ENCODE data around the gene ARHGAP28.
"Not testable (repeated sequence)": the region's sequence is repeated elsewhere in the genome, so short reads cannot be mapped to it uniquely, and the experiment has no call there.

The ARHGAP28 gene

DNA sequence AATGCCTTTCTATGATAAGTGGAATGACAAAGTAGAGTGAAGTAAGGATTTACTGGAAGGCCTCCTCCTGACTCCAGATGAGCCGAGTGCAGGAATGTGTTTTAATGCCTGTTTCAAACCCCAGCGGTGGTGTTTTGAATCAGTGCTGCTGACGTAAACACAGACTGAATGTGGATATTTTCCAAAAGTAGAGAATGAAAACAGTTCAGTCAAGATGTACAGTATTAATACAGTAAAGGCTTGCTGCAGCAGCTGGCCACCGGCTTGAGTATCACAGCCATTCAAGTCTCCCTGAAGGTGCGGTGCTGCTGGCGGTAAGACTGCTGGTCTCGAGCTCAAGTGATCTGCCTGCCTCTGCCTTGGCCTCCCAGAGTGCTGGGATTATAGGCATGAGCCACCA is 46.7 kb downstream of the ARHGAP28 start:
- DNase-seq (ENCODE audit: low read depth): no peak

DNA sequence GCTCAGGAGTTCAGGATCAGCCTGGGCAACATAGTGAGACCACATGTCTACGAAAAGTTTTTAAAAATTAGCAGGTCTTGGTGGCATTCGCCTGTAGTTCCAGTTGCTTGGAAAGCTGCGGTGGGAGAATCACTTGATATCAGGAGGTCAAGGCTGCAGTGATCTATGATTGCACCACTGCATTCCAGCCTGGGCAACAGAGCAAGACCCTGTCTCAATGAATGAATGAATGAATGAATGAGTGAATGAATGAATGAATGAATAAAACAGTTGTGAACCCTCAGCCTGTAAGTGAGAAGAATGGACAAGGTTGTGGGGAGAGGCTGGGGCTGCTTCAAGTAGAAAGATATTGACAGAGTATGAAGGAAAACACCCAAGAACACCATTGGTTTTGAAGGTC is 48.0 kb downstream of the ARHGAP28 start:
- DNase-seq (ENCODE audit: low read depth): no peak

DNA sequence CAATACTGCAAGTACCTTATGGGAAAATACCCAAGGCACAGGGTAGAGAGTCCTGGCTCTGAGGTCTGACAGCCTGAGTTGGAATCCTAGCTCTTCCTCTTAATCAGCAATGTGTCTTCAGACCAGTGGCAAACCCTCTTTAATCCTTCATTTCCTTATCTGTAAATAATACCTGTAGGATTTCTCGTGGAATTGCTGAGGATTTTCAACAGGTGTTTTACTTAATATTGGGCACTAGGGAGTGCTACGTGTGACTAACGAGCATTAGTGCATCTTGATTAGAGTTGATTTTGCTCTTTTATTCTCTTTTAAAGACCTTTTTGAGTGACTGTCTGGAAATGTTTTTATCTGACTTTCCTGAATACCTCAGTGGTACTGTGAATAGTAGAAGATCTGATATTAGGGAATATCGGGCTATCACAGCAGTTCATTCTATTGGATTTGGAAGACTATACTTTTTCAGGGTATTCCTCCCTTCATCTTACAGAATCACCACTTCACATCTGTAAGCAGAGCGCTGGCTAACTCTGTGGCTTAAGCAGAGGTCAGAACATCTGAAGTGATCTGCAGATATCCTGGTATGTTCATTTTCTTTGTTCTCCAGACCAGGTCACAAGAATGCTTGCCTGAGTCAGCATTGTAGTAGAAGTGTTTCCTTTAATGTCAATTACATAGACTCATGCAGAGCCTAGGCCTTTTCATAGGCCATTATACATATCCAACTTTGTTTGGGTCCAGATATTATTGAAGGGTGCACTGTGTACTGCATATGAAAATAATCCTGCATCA is 49.1 kb downstream of the ARHGAP28 start:
- no peak for DNase-seq (ENCODE audit: low read depth)

DNA sequence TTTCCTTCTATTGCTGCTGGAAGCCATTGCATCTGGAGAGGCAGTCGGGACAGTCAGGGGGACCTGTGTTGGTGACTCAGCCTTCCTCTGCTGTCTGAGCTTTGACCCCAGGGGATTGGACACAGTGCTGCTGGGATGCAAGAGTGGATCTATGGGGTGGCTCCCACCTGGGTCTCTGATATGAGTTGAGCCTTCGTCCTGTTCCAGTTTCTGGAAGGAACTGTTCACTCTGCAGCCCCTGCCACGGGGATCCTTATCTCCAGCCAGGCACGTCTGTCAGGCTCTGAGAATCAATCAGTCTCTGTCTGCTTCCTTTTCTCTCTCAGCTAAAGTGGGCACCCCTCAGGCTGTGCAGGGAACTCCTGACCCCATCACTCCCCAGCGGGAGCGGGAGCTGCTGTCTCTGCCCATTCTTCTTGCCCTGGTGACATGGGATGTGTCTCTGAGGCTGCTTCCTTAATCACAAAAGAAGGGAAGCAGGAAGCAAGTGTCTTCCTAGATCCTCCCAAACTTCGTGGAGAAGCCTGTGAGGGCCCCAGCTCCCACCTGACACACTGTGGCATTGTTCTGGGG is 51.7 kb downstream of the ARHGAP28 start:
- DNase-seq (ENCODE audit: low read depth): no peak

DNA sequence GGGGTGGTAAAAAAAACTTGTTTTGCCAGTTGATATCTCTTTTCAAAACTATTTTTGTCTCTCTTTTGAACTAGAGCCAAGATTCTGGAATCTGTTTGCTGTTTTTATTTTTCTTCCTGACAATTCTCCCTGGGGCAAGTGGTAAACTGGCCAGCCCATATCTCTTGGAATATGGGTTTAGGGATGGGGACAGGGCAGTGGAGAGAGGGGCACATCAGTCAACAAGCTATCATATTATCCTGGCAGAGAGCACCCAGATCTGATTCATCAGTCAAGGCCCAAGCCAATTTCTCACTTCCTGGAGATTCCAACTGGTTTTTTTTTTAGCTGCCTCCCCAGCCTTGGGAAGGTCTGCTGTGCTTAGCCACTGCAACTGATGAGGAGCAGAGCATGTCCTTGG is 52.3 kb downstream of the ARHGAP28 start:
- DNase-seq (ENCODE audit: low read depth): no peak

DNA sequence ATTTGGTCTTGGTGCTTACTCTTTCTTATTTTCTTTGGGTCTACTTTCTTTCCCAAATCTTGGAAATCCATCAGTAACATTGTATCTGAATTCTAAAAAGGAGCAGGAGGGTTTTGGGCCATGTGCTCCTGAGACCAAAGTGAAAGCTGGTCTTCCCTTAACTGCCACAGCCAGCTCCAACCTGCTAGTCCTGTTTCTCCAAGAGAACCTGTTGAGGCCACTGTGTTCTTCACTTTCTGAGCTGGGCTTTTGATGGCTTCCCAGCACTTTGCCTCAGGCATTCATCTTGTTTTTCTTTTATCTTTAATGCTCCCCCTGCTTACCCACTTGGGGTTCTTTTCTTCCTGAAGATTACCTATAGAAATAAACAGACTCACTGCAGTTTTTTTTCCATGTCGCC is 53.3 kb downstream of the ARHGAP28 start:
- no peak for DNase-seq (ENCODE audit: low read depth)

DNA sequence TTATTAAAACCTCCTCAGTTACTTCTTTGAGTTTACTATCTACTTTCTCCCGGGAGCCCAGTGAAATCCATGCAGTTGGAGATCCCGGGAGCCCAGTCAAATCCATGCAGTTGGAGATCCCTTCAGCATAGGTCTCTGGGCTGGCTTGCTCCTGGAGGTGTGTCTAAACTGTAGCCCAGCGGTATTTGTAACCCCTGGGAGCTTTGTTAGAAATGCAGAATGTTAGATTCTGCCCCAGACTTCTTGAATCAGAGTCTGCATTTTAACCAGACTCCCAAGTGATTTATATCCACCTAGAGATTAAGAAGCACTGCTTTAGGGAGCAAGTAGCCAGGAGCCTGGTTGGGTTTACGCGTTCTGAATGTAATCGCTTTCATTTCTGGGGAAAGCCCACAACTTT is 54.5 kb downstream of the ARHGAP28 start:
- no peak for DNase-seq (ENCODE audit: low read depth)

DNA sequence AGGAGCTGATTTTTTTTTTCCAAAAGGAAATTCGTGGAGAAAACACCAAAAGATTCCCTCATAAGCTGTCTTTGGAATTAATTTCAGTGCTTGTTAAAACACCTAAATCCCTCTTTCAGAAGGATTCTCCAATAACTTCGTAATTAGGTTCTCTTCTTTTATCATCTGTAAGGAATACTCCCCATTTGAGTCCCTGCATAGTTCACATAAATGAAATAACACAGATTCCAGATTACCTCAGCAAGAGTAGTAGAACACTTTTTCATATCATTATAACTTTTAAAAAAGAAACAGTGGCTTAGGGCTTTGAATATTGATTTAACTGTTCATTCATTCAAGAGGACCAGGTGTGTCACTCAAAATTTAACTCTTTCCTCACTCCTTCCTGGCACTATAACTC is 55.5 kb downstream of the ARHGAP28 start:
- no peak for DNase-seq (ENCODE audit: low read depth)

DNA sequence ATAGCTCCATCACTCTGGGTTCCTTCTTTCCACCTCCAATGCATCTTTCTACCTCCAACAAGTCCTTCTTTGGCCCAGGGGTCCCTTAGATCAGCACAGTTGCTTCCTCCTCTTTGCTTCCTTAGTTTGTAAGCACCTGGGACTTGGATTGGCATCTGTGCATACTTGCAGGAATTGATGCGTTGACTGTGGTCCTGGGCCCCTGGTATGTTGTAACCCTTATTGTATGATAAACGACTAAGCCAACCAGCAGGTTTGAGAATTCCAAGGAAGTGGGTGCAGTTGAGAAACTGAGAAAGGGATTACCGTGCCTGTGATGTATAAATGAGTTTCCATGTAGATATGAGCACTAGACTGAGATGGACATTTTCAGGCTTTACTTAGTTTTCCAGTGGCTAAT is 55.9 kb downstream of the ARHGAP28 start:
- no peak for DNase-seq (ENCODE audit: low read depth)

DNA sequence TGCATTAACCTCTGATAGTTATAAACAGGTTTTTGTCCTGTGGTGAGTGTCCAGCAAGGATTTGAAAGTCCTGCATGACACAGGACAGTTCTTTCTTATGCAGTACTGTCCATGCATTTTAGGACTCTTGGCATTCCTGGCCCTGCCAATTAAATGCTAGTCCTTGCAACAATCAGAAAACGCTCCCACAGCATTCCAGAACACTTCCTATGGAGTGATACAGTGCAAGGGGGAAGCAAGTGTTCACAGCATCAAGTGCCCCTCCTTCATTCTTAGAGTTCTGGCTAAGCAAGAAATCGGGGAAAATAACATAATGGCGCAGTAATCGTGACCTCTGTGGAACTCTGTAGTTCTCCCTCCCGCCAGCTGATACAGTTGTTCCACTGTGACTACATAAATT is 62.9 kb downstream of the ARHGAP28 start:
- DNase-seq (ENCODE audit: low read depth): no peak

DNA sequence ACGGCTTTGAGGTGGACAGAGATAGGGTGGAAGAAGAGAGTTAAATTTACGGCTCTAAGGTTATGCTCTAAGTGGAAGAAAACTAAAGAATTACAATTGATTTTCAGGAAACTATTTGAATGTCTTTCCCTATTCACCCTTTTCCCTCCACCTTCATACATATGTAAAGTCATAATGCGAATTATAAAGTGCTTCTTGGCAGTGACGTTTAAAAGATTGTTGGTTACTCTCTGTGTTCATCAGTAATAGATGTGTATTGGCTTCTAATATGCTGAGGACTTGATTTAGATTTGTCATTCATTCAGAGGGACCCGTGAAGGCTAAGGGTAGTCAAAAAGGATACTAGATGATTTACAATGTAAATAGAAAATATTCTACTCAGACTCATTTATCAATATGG is 63.9 kb downstream of the ARHGAP28 start:
- DNase-seq (ENCODE audit: low read depth): no peak

DNA sequence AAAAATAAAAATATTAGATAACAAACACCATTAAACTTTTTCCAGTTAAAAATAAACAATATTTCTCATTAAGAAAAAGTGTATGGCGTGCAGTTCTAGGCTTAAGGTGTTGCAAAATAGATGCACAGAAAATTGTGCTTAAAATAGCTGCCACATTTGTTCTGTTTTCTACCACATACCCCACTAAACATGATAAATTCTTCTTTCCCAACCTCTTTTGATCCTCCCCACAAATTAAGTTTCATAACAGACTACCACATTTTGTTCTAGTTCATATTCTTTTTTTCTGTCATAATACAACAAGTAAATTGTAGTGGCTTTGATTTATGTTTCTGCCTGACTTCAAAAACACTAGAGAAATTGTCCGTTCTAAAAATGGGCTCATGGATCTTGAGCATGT is 64.5 kb downstream of the ARHGAP28 start:
- DNase-seq (ENCODE audit: low read depth): no peak

DNA sequence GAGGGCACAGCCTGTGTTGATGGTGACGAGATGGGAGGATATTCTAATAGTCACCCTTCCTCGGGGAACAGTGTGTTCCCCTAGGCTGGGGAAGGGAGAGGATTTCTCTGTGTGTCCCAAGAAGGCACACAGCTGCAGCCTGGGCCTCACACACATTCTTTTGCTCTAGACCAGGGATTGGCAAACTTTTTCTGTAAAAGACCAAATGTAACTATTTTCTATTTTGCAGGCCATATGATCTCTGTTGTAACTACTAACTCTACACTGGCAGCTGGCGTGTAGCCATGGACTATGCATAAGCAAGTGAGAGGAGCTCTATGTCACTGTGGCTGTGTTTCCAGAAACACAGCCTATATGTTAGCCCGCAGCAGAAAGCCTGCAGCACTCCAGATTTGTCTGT is 65.8 kb downstream of the ARHGAP28 start:
- DNase-seq (ENCODE audit: low read depth): no peak

DNA sequence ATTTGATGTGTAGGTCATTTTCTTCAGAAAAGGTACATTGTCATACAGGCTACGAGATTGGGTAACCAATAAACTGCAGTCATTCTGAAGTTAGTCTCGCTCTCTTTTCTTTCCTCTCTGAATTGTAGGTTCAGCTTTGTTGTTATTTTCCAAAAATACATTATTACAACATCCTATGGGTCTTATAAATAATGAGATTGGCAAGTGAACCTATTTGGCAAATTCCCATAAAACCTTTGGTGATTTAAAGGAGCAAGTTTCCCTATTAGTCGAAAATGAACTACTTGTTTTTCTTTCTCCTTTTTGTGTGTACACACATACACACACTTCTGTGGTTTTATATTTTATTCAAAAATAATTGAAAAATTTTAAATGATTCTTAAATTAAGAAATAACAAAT is 67.0 kb downstream of the ARHGAP28 start:
- DNase-seq (ENCODE audit: low read depth): no peak

DNA sequence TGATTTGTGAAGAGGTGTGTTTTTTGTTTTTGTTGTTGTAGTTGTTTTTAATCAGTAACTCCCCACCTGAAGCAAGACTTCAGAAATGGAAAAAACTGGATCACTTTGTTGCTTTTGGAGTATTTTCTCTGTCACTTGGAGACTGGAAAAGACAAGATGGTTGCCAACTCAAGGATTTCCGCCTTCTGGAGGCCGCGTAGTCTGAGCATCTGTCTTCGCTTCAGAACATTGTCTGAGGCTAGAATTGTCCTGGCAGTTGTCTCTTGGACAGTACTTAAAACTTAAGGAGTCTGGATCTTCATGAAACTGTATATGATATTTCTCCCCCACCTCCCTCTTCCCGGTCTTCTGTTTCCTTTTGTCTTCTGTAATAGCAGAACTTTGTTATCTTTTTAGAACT is 67.7 kb downstream of the ARHGAP28 start:
- no peak for DNase-seq (ENCODE audit: low read depth)

DNA sequence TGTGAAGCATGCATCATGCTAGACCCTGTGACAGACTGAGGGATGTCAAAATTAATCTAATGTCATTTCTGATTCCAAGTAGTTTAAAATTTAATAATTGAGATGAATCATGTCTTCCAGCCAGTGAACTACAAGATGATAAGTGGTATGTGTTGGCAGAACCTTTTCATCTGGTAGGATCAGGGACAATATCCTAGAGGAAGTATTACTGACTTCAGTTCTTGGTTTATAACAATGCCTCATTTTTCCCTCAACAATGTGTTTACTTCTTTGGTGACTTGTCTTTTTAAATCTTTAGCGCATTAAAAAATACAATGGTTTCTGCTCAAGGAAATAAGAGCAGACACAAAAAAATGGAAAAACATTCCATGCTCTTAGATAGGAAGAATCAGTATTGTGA is 69.4 kb downstream of the ARHGAP28 start:
- DNase-seq (ENCODE audit: low read depth): no peak

DNA sequence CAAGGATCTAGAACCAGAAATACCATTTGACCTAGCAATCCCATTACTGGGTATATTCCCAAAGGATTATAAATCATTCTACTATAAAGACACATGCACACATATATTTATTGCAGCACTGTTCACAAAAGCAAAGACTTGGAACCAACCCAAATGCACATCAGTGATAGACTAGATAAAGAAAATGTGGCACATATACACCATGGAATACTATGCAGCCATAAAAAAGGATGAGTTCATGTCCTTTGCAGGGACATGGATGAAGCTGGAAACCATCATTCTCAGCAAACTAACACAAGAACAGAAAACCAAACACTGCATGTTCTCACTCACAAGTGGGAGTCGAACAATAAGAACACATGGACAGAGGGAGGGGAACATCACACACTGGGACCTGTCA is 70.8 kb downstream of the ARHGAP28 start:
- not testable (repeated sequence) for DNase-seq (ENCODE audit: low read depth)

DNA sequence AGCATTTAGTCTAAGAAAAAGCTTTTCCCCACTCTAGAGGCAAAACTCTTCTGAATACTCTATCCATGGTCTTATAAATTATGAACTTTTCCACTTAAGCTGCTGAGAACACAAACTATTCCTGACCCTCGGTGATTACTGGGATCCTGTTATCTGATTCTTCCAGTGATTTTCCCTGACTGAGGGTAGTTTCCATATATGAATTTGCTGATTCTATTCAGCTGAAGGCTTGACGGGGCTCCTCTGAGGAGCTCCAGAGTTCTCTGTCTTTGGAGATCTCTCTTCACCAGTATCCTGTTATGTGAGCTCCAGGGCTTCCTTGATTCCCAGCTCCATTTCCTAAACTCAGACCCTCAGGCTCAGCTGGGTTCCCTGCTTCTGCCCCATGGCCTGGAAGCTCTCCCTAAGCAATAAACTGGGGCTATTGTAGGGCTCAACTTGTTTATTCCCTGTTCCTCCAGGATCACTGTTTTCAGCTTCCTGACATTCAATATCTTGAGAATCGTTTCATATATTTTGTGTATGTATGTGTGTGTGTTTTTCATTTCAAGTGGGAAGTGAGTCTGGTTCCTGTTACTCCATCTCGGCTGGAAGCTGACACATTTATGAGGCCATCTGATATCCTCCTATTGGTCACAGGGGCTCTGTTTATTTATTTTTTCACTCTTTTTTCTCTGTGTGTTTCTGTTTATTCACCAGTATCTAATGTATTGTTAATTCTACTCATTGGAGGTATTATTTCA is 78.2 kb downstream of the ARHGAP28 start:
- no peak for DNase-seq (ENCODE audit: low read depth)

DNA sequence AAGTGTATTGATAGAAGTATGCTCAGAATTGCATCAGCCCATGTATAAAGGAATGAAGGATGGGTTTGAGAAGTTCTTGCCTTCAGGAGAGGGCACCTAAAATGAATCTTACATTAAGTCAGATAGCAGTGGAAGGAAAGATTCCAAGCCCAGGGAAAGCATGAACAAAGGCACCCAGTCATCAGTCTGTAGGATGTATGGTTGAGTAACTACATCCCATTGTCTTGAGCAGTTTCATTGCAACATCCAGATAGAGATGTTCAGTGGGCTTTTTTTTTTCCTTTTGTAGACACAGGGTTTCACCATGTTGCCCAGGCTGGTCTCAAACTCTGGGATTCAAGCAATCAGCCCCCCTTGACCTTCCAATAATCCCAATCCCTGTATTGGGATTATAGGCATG is 80.7 kb downstream of the ARHGAP28 start:
- DNase-seq (ENCODE audit: low read depth): no peak

DNA sequence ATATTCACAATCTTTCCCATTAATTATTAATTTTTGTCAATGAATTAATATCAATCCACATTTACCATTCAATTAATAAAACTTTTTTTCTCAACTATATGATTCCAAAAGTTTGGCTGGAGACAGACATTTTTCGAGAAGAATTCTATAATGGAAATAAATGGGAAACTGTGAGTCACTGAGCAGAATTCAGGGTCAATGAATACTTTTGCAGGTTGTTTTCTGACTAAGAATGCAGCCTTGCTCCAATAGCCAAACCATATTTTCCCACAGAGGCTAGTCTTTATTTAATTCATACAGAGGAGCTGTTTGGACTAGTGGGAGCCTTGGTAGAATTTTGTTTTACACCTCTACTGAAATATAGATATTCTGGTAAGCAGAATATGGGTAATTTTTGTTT is 82.3 kb downstream of the ARHGAP28 start:
- DNase-seq (ENCODE audit: low read depth): no peak

DNA sequence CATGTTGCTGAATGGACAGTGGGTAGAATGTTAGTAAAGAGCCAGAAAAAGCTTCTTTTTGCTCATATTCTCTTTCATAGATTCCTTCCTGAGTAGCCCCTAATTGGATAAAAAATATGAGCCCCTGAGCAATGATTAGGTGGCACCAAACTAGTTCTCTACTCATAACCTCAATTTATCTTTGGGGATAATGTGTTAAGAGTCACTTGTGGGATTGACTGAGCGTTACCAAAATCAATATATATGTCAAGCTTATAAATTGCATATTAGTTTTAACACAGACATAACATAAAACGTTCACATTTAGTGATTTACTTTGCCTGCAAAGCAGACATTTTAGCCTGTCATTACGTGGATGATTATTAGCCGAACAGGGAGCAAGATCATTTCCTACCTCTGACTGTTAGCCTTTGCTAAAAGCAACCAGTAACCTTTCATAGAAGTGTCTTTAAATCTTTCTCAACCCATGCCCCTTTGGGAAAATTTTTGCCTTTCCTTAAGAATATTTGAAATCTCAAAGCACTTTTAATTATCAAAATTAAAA is 85.4 kb downstream of the ARHGAP28 start:
- DNase-seq (ENCODE audit: low read depth): no peak

DNA sequence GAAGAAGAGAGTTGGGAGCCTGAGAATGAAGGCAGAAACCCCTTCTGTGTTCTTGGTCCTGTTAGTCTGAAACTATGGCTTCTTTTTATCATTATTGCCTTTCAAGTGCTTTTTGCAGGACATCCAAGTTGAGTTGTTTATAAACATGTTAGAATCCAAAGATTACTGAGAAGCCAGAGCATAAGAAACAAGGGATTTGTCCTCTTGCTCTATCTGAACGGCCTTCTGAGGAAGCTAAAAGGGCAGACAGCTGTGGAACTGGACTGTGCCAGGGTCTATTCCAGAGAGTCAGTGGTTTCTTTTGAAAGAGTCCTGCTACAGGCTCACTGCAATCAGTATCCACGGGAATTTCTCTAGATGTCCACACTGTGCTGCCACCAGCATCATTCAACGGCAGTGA is 86.6 kb downstream of the ARHGAP28 start:
- DNase-seq (ENCODE audit: low read depth): no peak

DNA sequence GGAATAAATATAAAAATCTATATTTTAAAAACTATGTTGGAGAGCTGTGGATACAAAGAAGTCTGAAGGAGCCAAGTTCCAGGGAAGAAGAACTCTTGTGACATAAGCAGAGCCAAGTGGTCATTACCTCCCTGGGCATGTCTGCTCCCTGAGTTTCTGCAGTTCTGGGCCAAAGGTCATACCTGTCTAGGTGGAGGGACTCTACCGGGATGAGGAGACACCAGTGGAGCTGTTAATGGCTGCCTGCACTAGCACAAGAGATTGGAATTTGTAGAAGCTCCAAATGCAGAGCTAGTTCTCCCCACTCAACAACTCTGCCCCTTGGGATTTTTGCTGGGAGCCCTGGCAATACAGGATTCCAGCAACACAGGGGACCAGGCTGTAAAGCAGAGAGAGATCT is 89.8 kb downstream of the ARHGAP28 start:
- no peak for DNase-seq (ENCODE audit: low read depth)

All from ELR (cell line).